OCI-LY1 (cell line): ENCODE measurements around the gene COX6A2.

Source experiments
- EZH2 ChIP-seq: fragments of 200-600 bp; sonication (generic), shearing (Covaris generic); IDR thresholded peaks from 2 replicates; pipeline ENCODE4 v1.8.0; 2017; ENCODE audit warnings: borderline replicate concordance, mixed run types, mild to moderate bottlenecking, antibody characterized with exemption, low read length, moderate library complexity, mixed read lengths
- TF ChIP-seq, protein P1 (sequence below): fragments of 200-600 bp; sonication (generic), shearing (Covaris generic); IDR thresholded peaks from 2 replicates; pipeline ENCODE4 v1.5.1; 2017; ENCODE audit warnings: mild to moderate bottlenecking, antibody characterized with exemption, low read length, moderate library complexity, mixed read lengths

DNA sequence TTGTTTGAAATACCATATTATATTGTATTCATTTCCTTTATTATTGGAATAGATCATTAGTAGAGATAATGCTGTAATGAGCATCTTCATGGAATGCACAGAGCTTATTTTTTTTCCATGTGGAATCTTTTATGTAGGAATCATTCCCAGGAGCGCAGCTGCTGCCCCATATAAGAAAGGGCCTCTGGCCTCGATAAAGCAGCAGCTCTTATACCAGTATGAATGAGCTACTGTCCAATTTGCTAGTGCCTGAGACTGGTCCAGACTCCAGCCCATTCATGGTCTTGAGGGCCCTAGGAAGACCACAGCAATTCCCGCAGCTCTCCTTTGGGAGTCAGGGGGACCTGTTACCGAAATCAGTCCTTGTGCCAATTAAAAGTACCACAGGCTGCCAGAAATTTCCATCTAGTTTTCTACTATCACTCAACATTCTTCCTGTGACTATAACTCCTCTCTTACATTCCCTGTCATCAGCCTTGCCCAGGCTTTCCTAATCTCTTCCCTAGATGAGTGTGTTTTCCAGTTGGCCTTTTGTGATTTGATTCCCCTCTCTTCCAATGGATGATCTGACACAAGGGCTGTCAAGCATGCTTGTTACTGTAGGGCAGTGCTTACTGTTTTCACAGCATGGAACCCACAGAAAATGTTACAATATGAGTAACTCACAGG lies 12.5 kb upstream of the COX6A2 start:
- TF ChIP-seq, protein P1, sequence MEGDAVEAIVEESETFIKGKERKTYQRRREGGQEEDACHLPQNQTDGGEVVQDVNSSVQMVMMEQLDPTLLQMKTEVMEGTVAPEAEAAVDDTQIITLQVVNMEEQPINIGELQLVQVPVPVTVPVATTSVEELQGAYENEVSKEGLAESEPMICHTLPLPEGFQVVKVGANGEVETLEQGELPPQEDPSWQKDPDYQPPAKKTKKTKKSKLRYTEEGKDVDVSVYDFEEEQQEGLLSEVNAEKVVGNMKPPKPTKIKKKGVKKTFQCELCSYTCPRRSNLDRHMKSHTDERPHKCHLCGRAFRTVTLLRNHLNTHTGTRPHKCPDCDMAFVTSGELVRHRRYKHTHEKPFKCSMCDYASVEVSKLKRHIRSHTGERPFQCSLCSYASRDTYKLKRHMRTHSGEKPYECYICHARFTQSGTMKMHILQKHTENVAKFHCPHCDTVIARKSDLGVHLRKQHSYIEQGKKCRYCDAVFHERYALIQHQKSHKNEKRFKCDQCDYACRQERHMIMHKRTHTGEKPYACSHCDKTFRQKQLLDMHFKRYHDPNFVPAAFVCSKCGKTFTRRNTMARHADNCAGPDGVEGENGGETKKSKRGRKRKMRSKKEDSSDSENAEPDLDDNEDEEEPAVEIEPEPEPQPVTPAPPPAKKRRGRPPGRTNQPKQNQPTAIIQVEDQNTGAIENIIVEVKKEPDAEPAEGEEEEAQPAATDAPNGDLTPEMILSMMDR = no peak
- TF ChIP-seq EZH2 = no peak
